ENCODE measurements around the gene RAET1G. TPM values are rescaled to one million over a fixed set of nuclear protein-coding genes. Genes with fewer than 3 reads are reported as not detected.

Gene RAET1G
- total RNA-seq, 3 donors from 2014 or later: not detected

GRCh38 chr6:149904661-149905370 lies 18.1 kb downstream of the RAET1G start:
- no peak for ATAC-seq
- Mint-ChIP-seq H3K27me3 (ENCODE audit: low read depth) (peaks cover 10% of the 10 kb centered on the region), H3K36me3 (ENCODE audit: insufficient read depth) (no peaks in the 10 kb centered on the region), H3K9me3 (peaks cover 6% of the 10 kb centered on the region), H3K4me1 (ENCODE audit: low read depth) (no peaks in the 10 kb centered on the region), H3K4me3 (no peak overlapping the region)
- DNase-seq: no peak

- no peak for ATAC-seq
Measured at GRCh38 chr6:149903938-149904611, 18.8 kb downstream of the RAET1G start.

GRCh38 chr6:149901444-149902140 lies 21.3 kb downstream of the RAET1G start:
- Mint-ChIP-seq H3K4me1 (ENCODE audit: low read depth) (peaks cover 5% of the 10 kb centered on the region), H3K4me3 (no peak overlapping the region), H3K36me3 (ENCODE audit: insufficient read depth) (no peaks in the 10 kb centered on the region), H3K9me3 (no peaks in the 10 kb centered on the region), H3K27me3 (ENCODE audit: low read depth) (peaks cover 10% of the 10 kb centered on the region)
- no peak for ATAC-seq
- DNase-seq: no peak

More at GRCh38 chr6:149903938-149904611, 18.8 kb downstream of the RAET1G start:
- Mint-ChIP-seq H3K27me3 (ENCODE audit: low read depth) (peaks cover 10% of the 10 kb centered on the region), H3K36me3 (ENCODE audit: insufficient read depth) (no peaks in the 10 kb centered on the region), H3K4me1 (ENCODE audit: low read depth) (no peaks in the 10 kb centered on the region), H3K9me3 (peaks cover 6% of the 10 kb centered on the region), H3K4me3 (no peak overlapping the region)
- DNase-seq: no peak

- ATAC-seq (no peak), DNase-seq (no peak)
- peaks cover 10% of the 10 kb centered on the region for H3K27me3 Mint-ChIP-seq (ENCODE audit: low read depth)
- H3K9me3 Mint-ChIP-seq: no peaks in the 10 kb centered on the region
- H3K4me3 Mint-ChIP-seq: no peak overlapping the region
- H3K36me3 Mint-ChIP-seq (ENCODE audit: insufficient read depth): no peaks in the 10 kb centered on the region
- H3K4me1 Mint-ChIP-seq (ENCODE audit: low read depth): peaks cover 12% of the 10 kb centered on the region
Measured at GRCh38 chr6:149900620-149901443, 22.1 kb downstream of the RAET1G start.

- peaks cover 10% of the 10 kb centered on the region for H3K27me3 Mint-ChIP-seq (ENCODE audit: low read depth)
- peaks cover 15% of the 10 kb centered on the region for H3K4me1 Mint-ChIP-seq (ENCODE audit: low read depth)
- no peak for DNase-seq
- H3K36me3 Mint-ChIP-seq (ENCODE audit: insufficient read depth): no peaks in the 10 kb centered on the region
- ATAC-seq: no peak
- no peak overlapping the region for H3K4me3 Mint-ChIP-seq
- H3K9me3 Mint-ChIP-seq: no peaks in the 10 kb centered on the region
Measured at GRCh38 chr6:149899926-149900619, 22.8 kb downstream of the RAET1G start.

GRCh38 chr6:149899486-149899885 lies 23.4 kb downstream of the RAET1G start:
- H3K9me3 Mint-ChIP-seq: no peaks in the 10 kb centered on the region
- H3K27me3 Mint-ChIP-seq (ENCODE audit: low read depth): peaks cover 9% of the 10 kb centered on the region
- DNase-seq: no peak
- H3K36me3 Mint-ChIP-seq (ENCODE audit: insufficient read depth): no peaks in the 10 kb centered on the region
- peaks cover 15% of the 10 kb centered on the region for H3K4me1 Mint-ChIP-seq (ENCODE audit: low read depth)
- H3K4me3 Mint-ChIP-seq: no peak overlapping the region
- no peak for ATAC-seq

- Mint-ChIP-seq H3K4me1 (ENCODE audit: low read depth) (peaks cover 15% of the 10 kb centered on the region), H3K4me3 (no peak overlapping the region), H3K36me3 (ENCODE audit: insufficient read depth) (no peaks in the 10 kb centered on the region), H3K27me3 (ENCODE audit: low read depth) (peaks cover 11% of the 10 kb centered on the region), H3K9me3 (no peaks in the 10 kb centered on the region)
- ATAC-seq: no peak
- DNase-seq: no peak
Measured at GRCh38 chr6:149898966-149899365, 24.0 kb downstream of the RAET1G start.

GRCh38 chr6:149897855-149898744 lies 24.8 kb downstream of the RAET1G start, which contains the start of gene RAET1E:
RAET1E (minus strand) TSS chr6:149898113; CDS start chr6:149890901, 7,212 bp downstream.
- H3K4me3 Mint-ChIP-seq: peak within 1 kb of the TSS; percentile 51
- peaks cover 15% of the 10 kb centered on the region for H3K4me1 Mint-ChIP-seq (ENCODE audit: low read depth)
- no peaks in the 10 kb centered on the region for H3K36me3 Mint-ChIP-seq (ENCODE audit: insufficient read depth)
- peaks cover 11% of the 10 kb centered on the region for H3K27me3 Mint-ChIP-seq (ENCODE audit: low read depth)
- ATAC-seq: no peak
- no peak for DNase-seq
- no peaks in the 10 kb centered on the region for H3K9me3 Mint-ChIP-seq

- Mint-ChIP-seq H3K4me3 (no peak overlapping the region), H3K4me1 (ENCODE audit: low read depth) (peaks cover 15% of the 10 kb centered on the region), H3K36me3 (ENCODE audit: insufficient read depth) (no peaks in the 10 kb centered on the region), H3K9me3 (no peaks in the 10 kb centered on the region), H3K27me3 (ENCODE audit: low read depth) (peaks cover 5% of the 10 kb centered on the region)
- no peak for DNase-seq
- ATAC-seq: no peak
Measured at GRCh38 chr6:149897015-149897697, 25.8 kb downstream of the RAET1G start.

- Mint-ChIP-seq H3K27me3 (ENCODE audit: low read depth) (peaks cover 5% of the 10 kb centered on the region), H3K9me3 (no peaks in the 10 kb centered on the region), H3K4me1 (ENCODE audit: low read depth) (peaks cover 15% of the 10 kb centered on the region), H3K36me3 (ENCODE audit: insufficient read depth) (no peaks in the 10 kb centered on the region), H3K4me3 (no peak overlapping the region)
- ATAC-seq: peak in 1 of 2 donors; percentile 25
- DNase-seq: no peak
Measured at GRCh38 chr6:149896491-149896890, 26.4 kb downstream of the RAET1G start.

GRCh38 chr6:149895833-149896271 lies 27.1 kb downstream of the RAET1G start:
- H3K36me3 Mint-ChIP-seq (ENCODE audit: insufficient read depth): no peaks in the 10 kb centered on the region
- peak; percentile 78 to 88 for ATAC-seq
- H3K27me3 Mint-ChIP-seq (ENCODE audit: low read depth): peaks cover 5% of the 10 kb centered on the region

GRCh38 chr6:149895048-149895590 lies 27.8 kb downstream of the RAET1G start:
- Mint-ChIP-seq H3K4me1 (ENCODE audit: low read depth) (peaks cover 15% of the 10 kb centered on the region), H3K36me3 (ENCODE audit: insufficient read depth) (no peaks in the 10 kb centered on the region), H3K27me3 (ENCODE audit: low read depth) (peaks cover 5% of the 10 kb centered on the region), H3K4me3 (no peak overlapping the region), H3K9me3 (no peaks in the 10 kb centered on the region)
- ATAC-seq: no peak
- no peak for DNase-seq

More at GRCh38 chr6:149895833-149896271, 27.1 kb downstream of the RAET1G start:
- peaks cover 15% of the 10 kb centered on the region for H3K4me1 Mint-ChIP-seq (ENCODE audit: low read depth)
- no peak for DNase-seq
- no peaks in the 10 kb centered on the region for H3K9me3 Mint-ChIP-seq
- no peak overlapping the region for H3K4me3 Mint-ChIP-seq
